ENCODE measurements around the gene FEZF2.

FEZF2 gene

GRCh38 chr3:62325896-62326295 lies 47.5 kb downstream of the FEZF2 start:
- no peak overlapping the region for H3K4me3 ChIP-seq (ENCODE audit: low read length)
- TF ChIP-seq ZNF274 (IDR thresholded peaks at IDR 0.05; ENCODE audit: low read depth, low read length): no peak

- TF ChIP-seq ZNF274 (IDR thresholded peaks at IDR 0.05; ENCODE audit: low read depth, low read length): no peak
- no peak overlapping the region for H3K4me3 ChIP-seq (ENCODE audit: low read length)
These were observed 50.1 kb downstream of the FEZF2 start for GRCh38 chr3:62323241-62323640.

All from GM08714 (cell line).